Measurements from ENCODE around the gene SPATA31E1. TPM values are rescaled to one million over a fixed set of nuclear protein-coding genes. Genes with fewer than 3 reads are reported as not detected.
"Not testable (repeated sequence)": the region's sequence is repeated elsewhere in the genome, so short reads cannot be mapped to it uniquely, and the experiment has no call there.

SPATA31E1 gene
- total RNA-seq, 1 donor from 2014 or later, result not detected

DNA sequence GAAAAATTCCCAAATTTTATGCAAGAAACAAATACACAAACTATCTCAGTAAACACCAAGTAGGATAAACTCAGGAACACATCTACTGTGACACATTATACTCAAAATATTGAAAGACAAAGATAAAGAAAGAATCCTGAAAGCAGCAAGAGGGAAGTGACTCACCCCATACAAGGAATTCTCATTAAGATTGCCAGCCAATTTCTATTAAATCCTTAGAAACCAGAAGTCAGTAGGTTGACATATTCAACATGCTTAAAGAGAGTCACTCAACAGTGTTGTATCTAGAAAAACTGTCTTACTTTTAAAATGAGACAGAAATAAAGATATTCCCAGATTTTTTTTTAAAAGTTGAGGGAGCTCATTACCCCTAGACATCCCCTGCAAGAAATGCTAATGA is 15.5 kb downstream of the SPATA31E1 start:
- H3K9me3 Mint-ChIP-seq (ENCODE audit: unreplicated experiment), result peaks cover 18% of the 10 kb centered on the region
- H3K27ac Mint-ChIP-seq (ENCODE audit: unreplicated experiment), result no peak overlapping the region
- no peak overlapping the region for H3K4me3 Mint-ChIP-seq (ENCODE audit: unreplicated experiment)
- H3K4me1 Mint-ChIP-seq (ENCODE audit: unreplicated experiment), result no peaks in the 10 kb centered on the region
- TF ChIP-seq, protein P1, sequence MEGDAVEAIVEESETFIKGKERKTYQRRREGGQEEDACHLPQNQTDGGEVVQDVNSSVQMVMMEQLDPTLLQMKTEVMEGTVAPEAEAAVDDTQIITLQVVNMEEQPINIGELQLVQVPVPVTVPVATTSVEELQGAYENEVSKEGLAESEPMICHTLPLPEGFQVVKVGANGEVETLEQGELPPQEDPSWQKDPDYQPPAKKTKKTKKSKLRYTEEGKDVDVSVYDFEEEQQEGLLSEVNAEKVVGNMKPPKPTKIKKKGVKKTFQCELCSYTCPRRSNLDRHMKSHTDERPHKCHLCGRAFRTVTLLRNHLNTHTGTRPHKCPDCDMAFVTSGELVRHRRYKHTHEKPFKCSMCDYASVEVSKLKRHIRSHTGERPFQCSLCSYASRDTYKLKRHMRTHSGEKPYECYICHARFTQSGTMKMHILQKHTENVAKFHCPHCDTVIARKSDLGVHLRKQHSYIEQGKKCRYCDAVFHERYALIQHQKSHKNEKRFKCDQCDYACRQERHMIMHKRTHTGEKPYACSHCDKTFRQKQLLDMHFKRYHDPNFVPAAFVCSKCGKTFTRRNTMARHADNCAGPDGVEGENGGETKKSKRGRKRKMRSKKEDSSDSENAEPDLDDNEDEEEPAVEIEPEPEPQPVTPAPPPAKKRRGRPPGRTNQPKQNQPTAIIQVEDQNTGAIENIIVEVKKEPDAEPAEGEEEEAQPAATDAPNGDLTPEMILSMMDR (IDR thresholded peaks at IDR 0.05), result no peak
- no peak for DNase-seq (ENCODE audit: extremely low spot score, unreplicated experiment)
- H3K27me3 Mint-ChIP-seq (ENCODE audit: unreplicated experiment), result peaks cover 48% of the 10 kb centered on the region
- peaks cover 1% of the 10 kb centered on the region for H3K36me3 Mint-ChIP-seq (ENCODE audit: unreplicated experiment)

DNA sequence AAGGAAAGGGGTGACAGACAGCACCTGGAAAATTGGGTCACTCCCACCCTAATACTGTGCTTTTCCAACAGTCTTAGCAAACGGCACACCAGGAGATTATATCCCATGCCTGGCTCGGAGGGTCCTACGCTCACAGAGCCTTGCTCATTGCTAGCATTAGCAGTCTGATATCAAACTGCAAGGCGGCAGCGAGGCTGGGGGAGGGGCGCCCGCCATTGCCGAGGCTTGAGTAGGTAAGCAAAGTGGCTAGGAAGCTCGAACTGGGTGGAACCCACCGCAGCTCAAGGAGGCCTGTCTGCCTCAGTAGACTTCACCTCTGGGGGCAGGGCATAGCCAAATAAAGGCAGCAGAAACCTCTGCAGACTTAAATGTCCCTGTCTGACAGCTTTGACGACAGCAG is 19.7 kb downstream of the SPATA31E1 start:
- H3K36me3 Mint-ChIP-seq (ENCODE audit: unreplicated experiment); H3K27ac Mint-ChIP-seq (ENCODE audit: unreplicated experiment); H3K4me3 Mint-ChIP-seq (ENCODE audit: unreplicated experiment); H3K4me1 Mint-ChIP-seq (ENCODE audit: unreplicated experiment); DNase-seq (ENCODE audit: extremely low spot score, unreplicated experiment): not testable (repeated sequence)
- Mint-ChIP-seq H3K27me3 (ENCODE audit: unreplicated experiment) (peaks cover 38% of the 10 kb centered on the region), H3K9me3 (ENCODE audit: unreplicated experiment) (peaks cover 30% of the 10 kb centered on the region)

DNA sequence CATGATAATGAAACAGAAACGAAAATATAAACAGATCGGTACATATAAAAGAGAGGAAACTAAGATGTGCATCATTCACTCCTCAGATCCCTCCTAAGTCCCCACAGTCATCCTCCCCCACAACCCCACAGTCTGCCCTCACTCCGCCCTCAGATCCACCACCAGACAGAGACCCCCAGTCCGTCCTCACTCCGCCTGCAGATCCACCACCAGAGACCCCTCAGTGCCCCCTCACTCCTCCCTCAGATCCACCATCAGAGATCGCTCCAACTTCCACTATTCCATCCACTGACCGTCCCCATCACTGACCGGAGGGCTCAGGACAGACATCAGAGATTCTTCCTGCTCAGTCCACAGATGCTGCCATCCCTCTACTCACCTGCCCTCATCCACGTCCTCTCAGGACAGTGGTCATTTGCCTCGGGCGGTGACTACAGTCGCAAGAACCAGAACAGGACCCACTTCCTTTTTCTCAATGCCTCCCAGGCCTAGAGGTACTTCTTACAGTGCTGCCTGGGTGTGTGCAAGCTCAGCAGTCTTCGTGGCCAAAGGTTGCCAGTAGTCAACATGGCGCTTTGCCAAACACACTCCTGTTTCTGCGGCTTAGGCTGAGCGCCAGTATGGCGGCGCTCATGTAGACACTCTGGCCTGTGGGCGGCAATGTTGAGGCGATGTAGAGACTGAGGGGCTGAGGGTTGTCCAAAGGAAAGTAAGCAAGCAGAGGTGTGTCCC is 26.8 kb downstream of the SPATA31E1 start:
- DNase-seq (ENCODE audit: extremely low spot score, unreplicated experiment), result peak; percentile 64
- no peak overlapping the region for H3K27ac Mint-ChIP-seq (ENCODE audit: unreplicated experiment)
- no peak overlapping the region for H3K4me3 Mint-ChIP-seq (ENCODE audit: unreplicated experiment)
- peaks cover 44% of the 10 kb centered on the region for H3K27me3 Mint-ChIP-seq (ENCODE audit: unreplicated experiment)
- H3K36me3 Mint-ChIP-seq (ENCODE audit: unreplicated experiment), result no peaks in the 10 kb centered on the region
- peaks cover 7% of the 10 kb centered on the region for H3K9me3 Mint-ChIP-seq (ENCODE audit: unreplicated experiment)
- TF ChIP-seq, protein P1 (IDR thresholded peaks at IDR 0.05), result no peak
- no peaks in the 10 kb centered on the region for H3K4me1 Mint-ChIP-seq (ENCODE audit: unreplicated experiment)

DNA sequence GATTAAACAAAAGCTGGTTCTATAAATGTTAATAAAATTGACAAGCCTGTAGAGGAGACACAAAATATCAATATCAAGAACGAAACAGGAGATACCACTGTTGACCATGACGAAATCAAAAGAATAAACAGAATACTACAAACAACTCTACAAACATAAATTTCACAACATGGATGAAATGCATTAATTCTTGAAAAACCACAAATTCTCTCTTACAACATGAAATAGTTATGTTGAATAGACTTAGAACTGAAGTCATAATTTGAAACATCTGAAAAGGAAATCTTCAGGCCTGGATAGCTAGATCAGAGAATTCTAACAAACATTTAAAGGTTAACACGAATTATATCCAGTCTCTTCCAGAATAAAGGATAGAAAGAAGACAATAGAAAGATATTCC is 28.1 kb downstream of the SPATA31E1 start:
- Mint-ChIP-seq H3K27me3 (ENCODE audit: unreplicated experiment) (peaks cover 41% of the 10 kb centered on the region), H3K36me3 (ENCODE audit: unreplicated experiment) (no peaks in the 10 kb centered on the region), H3K4me3 (ENCODE audit: unreplicated experiment) (no peak overlapping the region), H3K4me1 (ENCODE audit: unreplicated experiment) (no peaks in the 10 kb centered on the region), H3K9me3 (ENCODE audit: unreplicated experiment) (peaks cover 4% of the 10 kb centered on the region), H3K27ac (ENCODE audit: unreplicated experiment) (no peak overlapping the region)
- TF ChIP-seq, protein P1 (IDR thresholded peaks at IDR 0.05), result no peak
- no peak for DNase-seq (ENCODE audit: extremely low spot score, unreplicated experiment)

DNA sequence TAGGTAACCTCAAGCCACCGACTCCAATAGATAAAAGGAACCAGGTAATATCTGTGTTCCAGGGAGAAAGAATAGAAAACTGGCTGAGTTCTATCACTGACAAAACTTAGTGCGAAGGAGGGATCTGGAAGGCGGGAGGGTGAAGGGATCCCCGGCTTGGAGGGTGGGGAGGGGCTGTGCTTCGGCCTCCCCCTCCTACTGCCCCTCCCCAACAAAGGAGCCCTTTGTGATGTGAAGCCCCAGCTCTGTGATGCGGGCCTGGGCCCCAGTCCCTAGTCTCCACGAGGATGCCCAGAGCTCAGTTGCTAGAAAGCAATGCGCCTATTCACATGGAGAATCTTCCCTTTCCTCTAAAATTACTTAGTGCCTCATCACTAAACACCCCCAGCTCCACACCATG is 35.0 kb downstream of the SPATA31E1 start, which contains the start of gene SPATA31C1:
Gene SPATA31C1, plus strand, starts transcription at position 301 of the 400 bp plus-strand sequence.
- not testable (repeated sequence) for DNase-seq (ENCODE audit: extremely low spot score, unreplicated experiment); H3K36me3 Mint-ChIP-seq (ENCODE audit: unreplicated experiment); H3K27me3 Mint-ChIP-seq (ENCODE audit: unreplicated experiment); H3K9me3 Mint-ChIP-seq (ENCODE audit: unreplicated experiment); H3K27ac Mint-ChIP-seq (ENCODE audit: unreplicated experiment); H3K4me3 Mint-ChIP-seq (ENCODE audit: unreplicated experiment); H3K4me1 Mint-ChIP-seq (ENCODE audit: unreplicated experiment)

DNA sequence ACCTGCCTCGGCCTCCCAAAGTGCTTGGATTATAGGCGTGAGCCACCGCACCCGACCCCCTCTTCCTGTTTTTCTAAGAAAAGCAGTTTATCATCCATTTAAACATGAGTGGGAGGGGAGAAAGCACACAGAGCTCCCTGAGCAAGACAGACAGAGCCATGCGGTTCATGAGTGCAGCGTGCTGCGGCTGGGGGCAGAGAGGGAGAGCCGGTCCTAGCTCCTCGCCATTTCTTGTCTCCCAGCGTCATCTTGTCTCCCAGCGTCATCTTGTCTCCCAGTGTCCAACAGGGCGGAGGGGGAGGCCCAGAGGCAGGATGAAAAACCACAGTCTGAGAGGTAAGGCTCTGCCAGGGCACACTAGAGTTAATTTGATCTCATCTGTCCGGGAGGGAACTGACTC is 36.3 kb downstream of the SPATA31E1 start:
- H3K9me3 Mint-ChIP-seq (ENCODE audit: unreplicated experiment); H3K27me3 Mint-ChIP-seq (ENCODE audit: unreplicated experiment); H3K4me3 Mint-ChIP-seq (ENCODE audit: unreplicated experiment); H3K4me1 Mint-ChIP-seq (ENCODE audit: unreplicated experiment); H3K36me3 Mint-ChIP-seq (ENCODE audit: unreplicated experiment); H3K27ac Mint-ChIP-seq (ENCODE audit: unreplicated experiment); DNase-seq (ENCODE audit: extremely low spot score, unreplicated experiment): not testable (repeated sequence)

DNA sequence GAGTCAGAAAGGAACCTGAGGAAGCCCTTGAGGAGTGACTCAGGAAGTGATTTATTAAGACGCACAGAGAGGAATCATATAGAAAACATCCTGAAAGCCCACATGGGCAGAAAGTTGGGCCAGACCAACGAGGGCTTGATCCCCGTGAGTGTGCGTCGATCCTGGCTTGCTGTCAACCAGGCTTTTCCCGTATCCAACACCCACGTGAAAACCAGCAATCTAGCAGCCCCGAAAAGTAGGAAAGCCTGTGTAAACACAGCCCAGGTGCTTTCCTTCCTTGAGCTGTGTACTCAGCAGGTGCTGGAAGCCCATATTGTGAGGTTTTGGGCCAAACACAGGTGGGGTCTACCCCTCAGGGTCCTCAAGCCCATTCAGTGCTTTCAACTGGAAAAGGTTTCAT is 38.9 kb downstream of the SPATA31E1 start:
- H3K4me1 Mint-ChIP-seq (ENCODE audit: unreplicated experiment); H3K4me3 Mint-ChIP-seq (ENCODE audit: unreplicated experiment); H3K27ac Mint-ChIP-seq (ENCODE audit: unreplicated experiment); H3K27me3 Mint-ChIP-seq (ENCODE audit: unreplicated experiment); H3K36me3 Mint-ChIP-seq (ENCODE audit: unreplicated experiment); DNase-seq (ENCODE audit: extremely low spot score, unreplicated experiment); H3K9me3 Mint-ChIP-seq (ENCODE audit: unreplicated experiment): not testable (repeated sequence)

DNA sequence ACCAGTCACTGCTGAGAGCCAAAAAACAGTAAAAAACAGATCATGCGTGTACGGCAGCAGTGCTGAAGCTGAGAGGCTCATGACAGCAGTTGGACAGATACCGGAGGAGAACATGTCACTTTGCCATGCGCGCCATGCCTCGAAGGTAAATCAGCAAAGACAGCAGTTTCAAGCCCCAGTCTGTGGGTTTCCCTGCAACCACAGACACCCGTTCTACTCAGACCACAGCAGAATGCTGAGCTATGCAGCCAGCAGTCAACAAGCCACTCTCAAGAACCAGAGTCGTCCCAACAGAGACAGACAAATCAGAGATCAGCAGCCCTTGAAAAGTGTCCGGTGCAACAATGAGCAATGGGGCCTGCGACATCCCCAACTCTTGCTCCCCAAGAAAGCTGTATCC is 40.3 kb downstream of the SPATA31E1 start:
- not testable (repeated sequence) for H3K27ac Mint-ChIP-seq (ENCODE audit: unreplicated experiment); H3K4me3 Mint-ChIP-seq (ENCODE audit: unreplicated experiment); DNase-seq (ENCODE audit: extremely low spot score, unreplicated experiment); H3K4me1 Mint-ChIP-seq (ENCODE audit: unreplicated experiment); H3K27me3 Mint-ChIP-seq (ENCODE audit: unreplicated experiment); H3K9me3 Mint-ChIP-seq (ENCODE audit: unreplicated experiment); H3K36me3 Mint-ChIP-seq (ENCODE audit: unreplicated experiment)

DNA sequence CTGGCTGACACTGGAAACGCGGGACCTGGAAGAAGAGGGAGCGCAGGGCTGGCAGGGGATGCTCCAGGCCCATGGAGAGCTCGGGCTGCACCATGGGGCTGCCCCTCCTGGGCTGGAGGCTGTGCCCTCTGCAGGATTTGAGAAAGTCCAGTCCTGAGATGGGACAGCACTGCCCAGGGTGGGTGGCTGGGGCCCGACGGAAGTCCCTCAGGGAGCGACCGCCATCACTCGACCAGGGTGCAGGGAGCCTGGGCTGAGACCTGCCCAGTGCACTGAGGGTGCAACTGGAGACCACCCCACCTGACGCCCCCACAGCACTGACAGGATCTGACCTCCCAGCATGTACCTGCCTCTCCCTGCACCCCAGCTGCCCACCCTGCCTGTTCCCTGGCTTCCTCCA is 42.2 kb downstream of the SPATA31E1 start:
- not testable (repeated sequence) for H3K4me3 Mint-ChIP-seq (ENCODE audit: unreplicated experiment); H3K36me3 Mint-ChIP-seq (ENCODE audit: unreplicated experiment); H3K4me1 Mint-ChIP-seq (ENCODE audit: unreplicated experiment); H3K27me3 Mint-ChIP-seq (ENCODE audit: unreplicated experiment); H3K27ac Mint-ChIP-seq (ENCODE audit: unreplicated experiment); DNase-seq (ENCODE audit: extremely low spot score, unreplicated experiment); H3K9me3 Mint-ChIP-seq (ENCODE audit: unreplicated experiment)

DNA sequence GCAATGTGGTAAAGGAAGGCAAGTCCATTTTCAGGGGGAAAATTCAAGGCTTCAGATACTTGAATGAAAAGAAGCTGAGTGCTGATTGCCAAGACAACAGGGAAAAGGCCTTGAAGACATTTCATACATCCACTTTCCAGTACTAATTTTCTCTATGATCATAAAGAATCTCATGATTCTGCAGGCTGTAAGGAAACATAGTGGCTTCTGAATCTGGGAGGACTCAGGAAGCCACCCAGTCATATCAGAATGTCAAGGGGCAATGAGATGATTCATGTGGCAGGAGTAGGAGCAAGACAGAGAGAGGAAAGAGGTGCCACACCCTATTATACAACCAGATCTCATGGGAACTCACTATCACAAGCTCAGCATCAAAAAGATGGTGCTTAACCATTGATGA is 46.5 kb downstream of the SPATA31E1 start:
- DNase-seq (ENCODE audit: extremely low spot score, unreplicated experiment); H3K27ac Mint-ChIP-seq (ENCODE audit: unreplicated experiment); H3K27me3 Mint-ChIP-seq (ENCODE audit: unreplicated experiment); H3K4me1 Mint-ChIP-seq (ENCODE audit: unreplicated experiment); H3K9me3 Mint-ChIP-seq (ENCODE audit: unreplicated experiment); H3K4me3 Mint-ChIP-seq (ENCODE audit: unreplicated experiment); H3K36me3 Mint-ChIP-seq (ENCODE audit: unreplicated experiment): not testable (repeated sequence)

Data from osteocyte (in vitro differentiated cells).